HUES64 (cell line): Measurements from ENCODE around the gene TFDP2.
"Not testable (repeated sequence)": the region's sequence is repeated elsewhere in the genome, so short reads cannot be mapped to it uniquely, and the experiment has no call there.

Experiments used
- H3K27ac ChIP-seq: 2 replicates; pipeline ENCODE4 v1.7.0; 2013; ENCODE audit warnings: low read depth, low read length, inconsistent platforms
- H3K27me3 ChIP-seq: 2 replicates; pipeline ENCODE4 v1.6.1; 2013; ENCODE audit warnings: mild to moderate bottlenecking, low read length; ENCODE audit not compliant: insufficient read depth
- H3K36me3 ChIP-seq: 2 replicates; pipeline ENCODE4 v1.6.1; 2013; ENCODE audit warnings: mild to moderate bottlenecking, low read length; ENCODE audit not compliant: insufficient read depth
- H3K4me1 ChIP-seq: 2 replicates; pipeline ENCODE4 v1.6.1; 2013; ENCODE audit warnings: mild to moderate bottlenecking, low read length, moderate library complexity; ENCODE audit not compliant: insufficient read depth
- H3K4me3 ChIP-seq: 2 replicates; pipeline ENCODE4 v1.5.1; 2013; ENCODE audit warnings: mild to moderate bottlenecking, low read length, moderate library complexity
- H3K9ac ChIP-seq: 2 replicates; pipeline ENCODE4 v1.6.1; 2013; ENCODE audit warnings: mild to moderate bottlenecking, low read depth, low read length
- H3K9me3 ChIP-seq: 2 replicates; pipeline ENCODE4 v1.6.1; 2013; ENCODE audit warnings: low read depth, low read length; ENCODE audit not compliant: insufficient read depth
- WGBS: fragments of 150-250, 120-280 bp; methylation state at CpG from one replicate; pipeline ENCODE4 v1.1.7; 2013; ENCODE audit warnings: missing lambda C conversion rate; 5-methylcytosine and 5-hydroxymethylcytosine counted together

Gene TFDP2

DNA sequence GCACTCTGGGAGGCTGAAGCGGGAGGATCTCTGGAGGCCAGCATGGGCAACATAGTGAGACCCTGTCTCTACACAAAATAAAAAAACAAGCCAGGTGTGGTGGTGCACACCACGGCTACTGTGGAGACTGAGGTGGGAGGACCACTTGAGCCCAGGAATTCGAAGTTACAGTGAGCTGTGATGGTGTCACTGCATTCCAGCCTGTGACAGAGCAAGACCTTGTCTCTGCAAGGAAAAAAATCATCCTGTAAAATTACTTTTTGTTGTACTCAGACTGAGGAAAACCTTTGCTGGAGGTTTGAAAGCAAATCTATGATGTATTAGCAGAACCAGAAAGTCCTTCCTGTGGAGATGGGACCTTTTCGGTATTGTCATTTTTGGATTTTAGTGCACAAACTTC, 209.6 kb downstream of the TFDP2 start:
- no peaks in the 10 kb centered on the region for H3K4me1 ChIP-seq
- WGBS, result 85% methylated on average over 4 of the region's 4 CpGs

GRCh38 chr3:141938011-141938500, 211.3 kb downstream of the TFDP2 start:
- no peaks in the 10 kb centered on the region for H3K4me1 ChIP-seq
- H3K9ac ChIP-seq, result no peak overlapping the region
- H3K36me3 ChIP-seq, result no peaks in the 10 kb centered on the region
- H3K9me3 ChIP-seq, result no peaks in the 10 kb centered on the region
- no peaks in the 10 kb centered on the region for H3K27me3 ChIP-seq
- H3K4me3 ChIP-seq, result no peak overlapping the region
- WGBS, result 82% methylated on average over 20 of the region's 20 CpGs
- no peak overlapping the region for H3K27ac ChIP-seq

More for the DNA sequence above, 209.6 kb downstream of the TFDP2 start:
- Histone ChIP-seq H3K27ac (no peak overlapping the region), H3K4me3 (no peak overlapping the region), H3K36me3 (no peaks in the 10 kb centered on the region), H3K27me3 (no peaks in the 10 kb centered on the region), H3K9ac (no peak overlapping the region), H3K9me3 (no peaks in the 10 kb centered on the region)

DNA sequence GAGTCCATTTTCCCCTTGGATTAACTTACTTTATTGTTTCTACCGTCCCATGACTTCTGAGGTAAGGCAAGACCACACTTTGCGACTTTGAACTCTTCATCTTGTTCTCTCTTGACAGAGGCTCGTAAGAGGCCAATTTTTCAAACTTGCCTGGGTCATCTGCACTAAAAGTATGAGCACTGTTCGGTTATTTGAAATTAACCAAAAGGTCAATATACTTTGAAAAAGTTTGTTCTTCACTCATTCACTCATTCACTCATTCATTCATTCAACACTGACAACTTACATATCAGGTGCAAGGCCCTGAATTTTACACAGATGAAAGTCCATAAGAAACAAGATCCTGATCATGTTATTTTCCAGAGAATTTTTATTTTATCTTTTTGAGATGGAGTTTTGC, 215.0 kb downstream of the TFDP2 start:
- Histone ChIP-seq H3K4me1 (no peaks in the 10 kb centered on the region), H3K9me3 (no peaks in the 10 kb centered on the region), H3K9ac (no peak overlapping the region), H3K36me3 (no peaks in the 10 kb centered on the region), H3K27ac (no peak overlapping the region), H3K4me3 (no peak overlapping the region), H3K27me3 (no peaks in the 10 kb centered on the region)
- whole genome bisulfite sequencing, result 93% methylated on average over 4 of the region's 4 CpGs

DNA sequence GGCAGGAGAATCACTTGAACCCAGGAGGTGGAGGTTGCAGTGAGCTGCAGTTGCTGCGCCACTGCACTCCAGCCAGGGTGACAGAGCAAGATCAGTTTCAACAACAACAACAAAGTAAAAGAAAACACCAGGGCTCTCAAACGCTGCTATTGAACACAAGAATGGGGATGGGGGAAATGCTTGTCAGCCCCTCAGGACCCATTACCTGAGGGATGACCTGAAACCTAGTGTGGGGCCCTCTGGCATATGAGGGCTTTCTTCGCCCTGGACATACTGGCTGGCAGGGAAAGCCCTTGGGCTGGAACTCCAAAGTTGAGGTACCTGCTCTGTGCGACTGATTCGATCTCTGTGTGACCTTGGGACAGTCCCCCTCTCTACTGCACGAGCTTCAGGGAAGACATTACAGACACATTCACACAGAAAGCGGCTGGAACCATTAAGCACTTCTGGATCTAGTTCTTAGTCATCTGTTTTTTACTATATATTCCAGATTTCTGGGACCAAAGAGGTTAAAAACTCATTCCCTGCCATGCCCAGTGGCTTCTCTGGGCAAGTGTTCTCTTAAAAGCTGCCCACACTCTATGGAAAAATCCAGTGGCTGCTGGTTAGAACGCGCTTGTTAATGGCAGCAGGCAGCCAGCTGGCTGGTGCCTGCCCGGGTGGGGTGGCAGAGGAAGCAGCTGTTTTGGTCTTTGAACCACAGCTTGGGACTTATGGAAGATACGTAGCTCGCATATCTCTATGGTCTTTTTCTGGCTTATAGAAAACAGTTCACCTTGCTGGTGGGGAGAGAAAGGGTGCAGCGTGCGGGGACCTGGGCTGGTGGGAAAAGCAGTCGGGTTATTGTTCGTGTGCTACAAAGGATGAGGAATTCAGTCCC, 215.7 kb downstream of the TFDP2 start:
- Histone ChIP-seq H3K27me3 (no peaks in the 10 kb centered on the region), H3K36me3 (0 out of 2 replicates have a peak, but pooled peaks cover 2% of the 10 kb centered on the region), H3K4me3 (no peak overlapping the region), H3K9ac (no peak overlapping the region), H3K9me3 (no peaks in the 10 kb centered on the region), H3K4me1 (no peaks in the 10 kb centered on the region), H3K27ac (no peak overlapping the region)
- 92% methylated on average over 16 of the region's 16 CpGs for WGBS

DNA sequence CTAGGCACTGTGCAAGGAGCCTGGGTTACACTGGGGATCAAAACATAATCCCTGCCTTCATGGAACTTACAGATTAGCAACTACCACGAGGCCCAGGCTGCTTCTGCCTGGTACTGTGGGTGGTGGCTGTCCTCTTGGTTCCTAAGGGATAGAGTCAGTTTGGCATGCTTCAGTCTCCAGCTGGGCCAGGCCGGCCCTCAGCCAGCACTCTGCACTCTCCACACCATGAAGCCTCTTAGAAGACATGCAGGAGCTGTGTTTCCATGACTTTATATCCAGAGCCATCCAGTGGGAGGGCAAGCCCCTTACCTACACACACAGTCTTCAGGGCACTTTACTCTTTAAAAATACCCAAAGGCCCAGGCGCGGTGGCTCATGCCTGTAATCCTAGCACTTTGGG, 218.5 kb downstream of the TFDP2 start:
- Histone ChIP-seq H3K9ac (no peak overlapping the region), H3K27me3 (no peaks in the 10 kb centered on the region), H3K4me1 (no peaks in the 10 kb centered on the region), H3K36me3 (peaks cover 26% of the 10 kb centered on the region), H3K4me3 (no peak overlapping the region), H3K27ac (no peak overlapping the region), H3K9me3 (no peaks in the 10 kb centered on the region)
- 90% methylated on average over 4 of the region's 4 CpGs for WGBS

- no peak overlapping the region for H3K27ac ChIP-seq
- H3K9me3 ChIP-seq, result no peaks in the 10 kb centered on the region
- H3K27me3 ChIP-seq, result no peaks in the 10 kb centered on the region
- peaks cover 38% of the 10 kb centered on the region for H3K36me3 ChIP-seq
- WGBS, result 96% methylated on average over 7 of the region's 7 CpGs
- no peaks in the 10 kb centered on the region for H3K4me1 ChIP-seq
- no peak overlapping the region; the same call in 1 of the 2 replicates for H3K9ac ChIP-seq
- no peak overlapping the region for H3K4me3 ChIP-seq
These were observed 219.9 kb downstream of the TFDP2 start for GRCh38 chr3:141929341-141929995.

DNA sequence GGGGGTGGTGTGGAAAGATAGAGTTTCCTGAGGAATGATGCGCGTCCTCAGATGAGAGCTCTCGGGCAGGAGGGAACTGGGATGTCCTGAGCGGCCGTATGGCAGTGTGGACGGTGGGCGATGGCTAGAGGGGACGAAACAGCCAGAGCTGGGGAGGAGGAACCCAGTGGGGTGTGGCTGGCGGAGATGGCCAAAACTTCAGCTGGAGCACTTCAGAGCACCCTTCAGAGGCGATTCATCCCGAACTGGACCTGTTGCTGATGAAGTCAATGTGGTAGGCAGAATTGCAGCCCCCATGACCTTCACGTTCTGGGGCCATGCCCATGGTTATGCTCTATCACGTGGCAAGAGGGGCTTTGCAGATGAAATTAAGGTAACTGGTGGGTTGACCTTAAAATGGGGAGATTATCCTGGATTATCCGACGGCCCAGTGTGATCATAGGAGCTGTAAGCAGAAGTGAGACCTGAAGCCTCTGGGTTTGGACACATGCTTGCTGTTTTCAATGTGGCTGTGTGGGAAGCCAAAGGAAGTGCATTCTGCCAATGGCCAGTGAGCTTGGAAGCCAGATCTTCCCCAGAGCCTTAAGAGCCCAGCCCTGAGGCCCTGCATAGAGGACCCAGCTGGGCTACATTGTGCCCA, 220.6 kb downstream of the TFDP2 start:
- H3K9ac ChIP-seq, result no peak overlapping the region
- H3K4me1 ChIP-seq, result no peaks in the 10 kb centered on the region
- no peak overlapping the region for H3K27ac ChIP-seq
- no peaks in the 10 kb centered on the region for H3K9me3 ChIP-seq
- peaks cover 44% of the 10 kb centered on the region for H3K36me3 ChIP-seq
- WGBS, result 94% methylated on average over 15 of the region's 15 CpGs
- no peak overlapping the region for H3K4me3 ChIP-seq
- no peaks in the 10 kb centered on the region for H3K27me3 ChIP-seq

DNA sequence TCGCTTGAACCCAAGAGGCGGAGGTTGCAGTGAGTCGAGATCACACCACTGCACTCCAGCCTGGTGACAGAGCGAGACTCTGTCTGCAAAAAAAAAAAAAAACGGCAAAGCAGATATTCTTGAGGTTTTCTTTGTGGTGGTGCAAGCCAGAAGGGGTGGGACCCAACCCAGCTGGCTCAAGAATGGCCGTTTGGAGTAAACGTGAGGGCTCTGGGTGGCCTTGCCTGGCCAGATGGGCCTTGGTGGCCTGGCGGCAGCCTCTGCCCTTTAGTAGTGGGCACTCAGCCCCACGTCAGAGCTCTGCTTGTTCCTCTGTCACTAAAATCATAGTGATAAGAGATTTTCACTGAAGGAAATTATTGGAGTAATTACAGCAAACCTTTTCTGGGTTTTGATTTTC, 222.4 kb downstream of the TFDP2 start:
- H3K27me3 ChIP-seq, result no peaks in the 10 kb centered on the region
- no peaks in the 10 kb centered on the region for H3K9me3 ChIP-seq
- no peaks in the 10 kb centered on the region for H3K4me1 ChIP-seq
- WGBS, result 93% methylated on average over 9 of the region's 9 CpGs
- no peak overlapping the region for H3K9ac ChIP-seq
- no peak overlapping the region for H3K4me3 ChIP-seq
- peaks cover 61% of the 10 kb centered on the region for H3K36me3 ChIP-seq
- H3K27ac ChIP-seq, result no peak overlapping the region

GRCh38 chr3:141925677-141926076, 223.7 kb downstream of the TFDP2 start:
- WGBS, result 96% methylated on average over 5 of the region's 5 CpGs
- H3K27ac ChIP-seq, H3K4me1 ChIP-seq, H3K9me3 ChIP-seq, H3K9ac ChIP-seq, H3K4me3 ChIP-seq, H3K27me3 ChIP-seq: not testable (repeated sequence)
- peaks cover 74% of the 10 kb centered on the region for H3K36me3 ChIP-seq

DNA sequence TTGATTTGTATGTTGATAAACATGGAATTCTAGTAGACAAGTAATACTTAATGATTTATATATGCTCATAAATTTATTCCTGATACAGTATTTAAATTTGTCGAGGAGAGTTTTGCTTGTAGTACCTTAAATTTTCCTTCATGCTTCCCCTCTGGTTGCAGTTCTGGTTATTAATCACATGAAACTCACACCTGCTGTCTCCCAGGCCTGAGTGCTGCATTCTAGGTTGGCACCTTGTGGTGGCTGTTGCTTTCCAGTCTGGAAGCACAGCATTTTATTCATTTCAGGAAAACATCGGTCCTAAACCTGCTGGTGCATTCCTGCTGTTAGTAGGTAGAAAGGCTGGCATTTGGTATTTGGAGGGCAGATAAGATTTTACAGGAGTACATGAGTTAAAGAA, 228.0 kb downstream of the TFDP2 start:
- peaks cover 93% of the 10 kb centered on the region for H3K36me3 ChIP-seq
- no peak overlapping the region for H3K9ac ChIP-seq
- no peaks in the 10 kb centered on the region for H3K9me3 ChIP-seq
- no peak overlapping the region for H3K4me3 ChIP-seq
- no peak overlapping the region for H3K27ac ChIP-seq
- H3K4me1 ChIP-seq, result no peaks in the 10 kb centered on the region
- 99% methylated on average over 2 of the region's 2 CpGs for WGBS
- no peaks in the 10 kb centered on the region for H3K27me3 ChIP-seq

GRCh38 chr3:141920701-141921100, 228.6 kb downstream of the TFDP2 start:
- WGBS, result 90% methylated on average over 2 of the region's 4 CpGs
- H3K9ac ChIP-seq, result no peak overlapping the region
- no peak overlapping the region for H3K27ac ChIP-seq
- H3K4me3 ChIP-seq, result no peak overlapping the region
- H3K4me1 ChIP-seq, result no peaks in the 10 kb centered on the region
- no peaks in the 10 kb centered on the region for H3K9me3 ChIP-seq
- peaks cover 93% of the 10 kb centered on the region for H3K36me3 ChIP-seq
- no peaks in the 10 kb centered on the region for H3K27me3 ChIP-seq
